DMS79 treated with DMSO at 0.1 percent for 48 hours (cell line): ENCODE measurements around the gene B4GAT1.
"Not testable (repeated sequence)": the region's sequence is repeated elsewhere in the genome, so short reads cannot be mapped to it uniquely, and the experiment has no call there.

ENCODE experiments used
- DNase-seq: peaks from one replicate; lab custom pipeline; 2025; lab: John Stamatoyannopoulos, UW

The B4GAT1 gene

DNA sequence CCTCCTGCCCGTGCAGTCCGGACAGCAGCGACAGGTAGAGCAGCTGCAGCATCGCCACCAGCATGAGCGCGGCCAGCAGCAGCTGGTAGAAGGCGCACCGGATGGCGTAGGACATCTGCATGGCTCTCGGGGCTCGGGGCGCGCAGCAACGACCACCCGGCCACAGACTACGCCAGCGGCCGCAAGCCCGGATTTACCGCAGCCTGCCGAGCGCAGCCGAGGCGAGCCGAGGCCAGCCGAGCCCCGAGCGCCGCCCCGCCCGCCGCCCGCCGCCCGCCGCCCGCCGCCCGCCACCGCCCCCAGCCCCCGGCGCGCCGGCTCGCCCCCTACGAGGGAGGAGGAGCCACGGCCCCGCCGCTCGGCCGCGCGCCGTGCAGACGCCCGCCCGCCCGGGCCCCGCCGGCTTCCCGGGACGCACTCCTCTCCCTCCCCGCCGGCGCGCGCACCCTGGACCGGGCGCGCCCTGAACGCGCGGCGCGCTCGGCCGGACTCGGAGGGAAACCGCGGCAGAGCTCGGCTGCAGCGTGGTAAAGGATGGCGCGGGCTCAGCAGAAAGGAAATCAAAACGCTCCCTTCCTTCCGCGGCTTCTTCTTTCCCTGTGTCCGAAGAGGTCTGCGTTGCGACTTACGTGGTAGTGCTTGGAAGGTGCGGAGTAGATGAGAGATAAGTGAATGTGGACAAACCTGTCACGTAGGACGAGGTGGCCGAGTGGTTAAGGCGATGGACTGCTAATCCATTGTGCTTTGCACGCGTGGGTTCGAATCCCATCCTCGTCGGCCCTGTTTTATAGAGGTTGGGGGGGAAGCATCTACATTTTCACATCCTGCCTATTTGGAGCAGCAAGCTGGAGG, at the start of gene B4GAT1:
TSS of gene B4GAT1 (minus strand) at position 205 of the 852 bp plus-strand sequence. CDS start at position 121, 84 bp downstream.
- peak; percentile 67 for DNase-seq

DNA sequence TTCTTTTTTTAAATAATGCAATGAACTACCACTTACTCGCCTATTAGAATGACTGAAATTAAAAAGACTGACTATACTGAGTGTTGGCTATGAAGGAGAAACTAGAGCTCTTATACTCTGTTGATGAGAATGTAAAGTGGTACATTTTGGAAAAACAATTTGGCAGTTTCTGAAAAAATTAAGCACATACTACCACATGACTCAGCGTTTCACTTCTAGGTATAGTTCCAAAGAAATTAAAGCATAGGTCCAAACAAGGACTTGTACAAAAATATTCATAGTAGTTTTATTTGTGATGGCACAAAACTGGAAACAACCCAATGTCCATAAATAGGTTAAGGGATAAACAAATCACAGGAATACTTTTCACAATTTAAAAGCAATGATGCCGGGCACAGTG, 46.5 kb upstream of the B4GAT1 start:
- DNase-seq = no peak

DNA sequence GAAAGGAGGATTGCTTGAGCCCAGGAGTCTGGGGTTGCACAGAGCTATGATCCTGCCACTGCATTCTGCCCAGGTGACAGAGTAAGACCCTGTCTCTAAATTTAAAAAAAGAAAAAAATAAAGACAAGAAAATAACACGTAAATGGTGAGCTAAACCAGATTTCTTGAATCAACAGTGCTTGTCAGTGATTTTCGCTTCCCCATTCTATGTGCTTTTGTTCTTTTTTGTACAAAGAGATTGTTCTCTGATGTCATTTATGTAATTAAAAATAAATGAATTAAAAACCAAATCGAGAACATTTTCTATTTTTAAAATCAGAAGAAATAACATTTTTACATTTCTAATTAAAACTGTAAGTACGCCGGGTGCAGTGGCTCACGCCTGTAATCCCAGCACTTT, 43.9 kb upstream of the B4GAT1 start:
- no peak for DNase-seq

GRCh38 chr11:66388780-66389386, 41.5 kb upstream of the B4GAT1 start:
- peak; percentile 49 for DNase-seq

DNA sequence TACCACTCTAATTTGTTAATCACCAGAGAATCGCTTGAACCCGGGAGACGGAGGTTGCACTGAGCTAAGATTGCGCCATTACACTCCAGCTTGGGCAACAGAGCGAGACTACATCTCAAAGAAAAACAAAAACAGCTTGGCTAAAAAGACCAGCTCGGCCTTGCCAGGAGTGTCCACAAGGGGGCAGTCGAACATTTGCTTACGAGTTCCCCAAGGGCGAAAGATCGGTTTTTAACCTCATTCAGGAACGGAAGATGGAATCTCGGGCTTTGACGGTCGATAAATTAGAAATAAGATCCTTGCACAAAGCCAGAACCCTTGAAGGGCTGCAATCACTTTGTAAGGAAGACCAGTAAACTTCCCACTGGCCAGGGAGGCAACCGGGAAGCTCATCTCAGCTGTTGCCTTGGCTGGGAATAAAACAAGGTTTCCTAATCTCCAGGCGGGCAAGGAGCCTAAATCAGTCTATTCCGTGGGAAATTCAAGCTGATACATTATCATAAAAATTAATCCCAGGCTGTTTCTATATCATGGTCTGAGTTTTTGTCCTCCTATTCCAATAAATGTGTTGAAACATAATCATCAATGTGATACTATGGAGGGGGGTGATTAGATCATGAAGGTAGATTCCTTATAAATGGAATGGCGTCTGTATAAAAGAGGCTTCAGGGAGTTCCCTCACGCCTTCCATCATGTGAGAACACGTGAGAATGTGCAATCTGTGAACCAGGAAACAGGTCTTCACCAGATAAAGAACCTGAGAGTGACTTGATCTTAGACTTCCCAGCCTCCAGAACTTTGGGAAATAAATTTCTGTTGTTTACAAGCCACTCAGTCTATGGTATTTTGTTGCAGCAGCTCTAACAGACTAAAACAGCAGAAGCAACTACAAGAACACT, 39.0 kb upstream of the B4GAT1 start:
- peak; percentile 90 for DNase-seq

GRCh38 chr11:66384316-66384715, 36.9 kb upstream of the B4GAT1 start:
- DNase-seq = not testable (repeated sequence)

- DNase-seq = not testable (repeated sequence)
These were observed 32.8 kb upstream of the B4GAT1 start for GRCh38 chr11:66380264-66380663.

DNA sequence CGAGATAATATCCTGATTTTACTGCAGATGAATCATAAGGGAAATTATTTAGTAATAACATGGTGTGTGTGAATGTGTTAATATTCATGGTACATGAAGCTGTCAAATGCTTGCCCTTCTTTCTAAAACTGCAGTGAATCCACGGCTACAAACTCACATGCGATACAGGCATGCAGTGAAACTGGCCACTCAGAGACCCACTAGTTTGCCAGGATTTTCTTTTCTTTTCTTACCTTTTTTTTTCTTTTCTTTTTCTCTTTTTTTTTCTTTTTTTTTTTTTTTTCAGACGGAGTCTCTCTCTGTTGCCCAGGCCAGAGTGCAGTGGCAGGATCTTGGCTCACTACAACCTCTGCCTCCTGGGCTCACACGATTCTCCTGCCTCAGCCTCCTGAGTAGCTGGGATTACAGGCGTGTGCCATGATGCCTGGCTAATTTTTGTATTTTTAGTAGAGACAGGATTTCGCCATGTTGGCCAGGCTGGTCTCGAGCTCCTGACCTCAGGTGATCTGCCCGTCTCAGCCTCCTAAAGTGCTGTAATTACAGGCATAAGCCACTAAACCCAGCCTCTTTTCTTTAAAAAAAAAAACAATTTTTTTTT, 26.4 kb upstream of the B4GAT1 start:
- DNase-seq = not testable (repeated sequence)

DNA sequence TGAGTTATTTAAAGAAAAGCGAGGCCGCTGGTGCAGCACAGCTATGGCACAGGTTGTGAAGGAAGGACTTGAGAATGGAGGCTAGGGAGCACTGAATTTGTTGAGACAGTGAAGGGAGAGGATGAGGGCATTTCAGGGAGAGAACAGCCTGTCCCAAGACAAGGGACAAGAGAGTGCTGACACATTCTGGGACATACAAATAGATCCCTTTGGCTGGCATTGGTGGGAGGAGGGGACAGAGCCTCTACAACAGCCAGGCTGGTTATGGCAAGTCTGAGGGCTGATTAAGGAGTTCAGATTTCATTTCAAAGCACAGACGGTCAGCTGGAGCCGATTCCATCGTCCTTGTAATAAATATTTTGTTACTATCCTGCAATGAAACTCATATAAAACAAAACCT, 25.8 kb upstream of the B4GAT1 start:
- DNase-seq = no peak

GRCh38 chr11:66371627-66372415, 24.4 kb upstream of the B4GAT1 start, which contains the start of gene SLC29A2:
Gene SLC29A2, minus strand, starts transcription at chr11:66371760. Its CDS starts 169 bp downstream, at chr11:66371591.
- peak; percentile 81 for DNase-seq

GRCh38 chr11:66369073-66369894, 21.9 kb upstream of the B4GAT1 start:
- no peak for DNase-seq

DNA sequence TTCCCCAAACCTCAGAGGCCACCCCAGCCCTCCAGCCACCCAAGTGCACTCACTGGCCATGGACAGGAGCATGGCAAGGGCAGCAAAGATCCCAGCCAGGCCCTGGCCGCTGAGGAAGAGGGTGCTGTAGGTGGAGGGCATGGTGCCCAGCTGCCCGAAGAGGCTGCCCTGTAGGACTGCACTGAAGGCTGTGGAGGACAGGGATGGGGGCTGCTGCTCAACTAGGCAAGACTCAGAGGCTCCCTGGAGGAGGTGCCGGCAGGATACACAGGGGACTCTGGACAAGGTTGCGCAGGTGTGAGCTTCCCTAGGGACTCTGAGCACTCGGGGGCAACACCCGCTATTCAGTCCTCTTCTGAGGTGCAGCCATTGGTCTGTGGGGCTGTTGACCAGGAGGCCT, 21.1 kb upstream of the B4GAT1 start:
- no peak for DNase-seq

DNA sequence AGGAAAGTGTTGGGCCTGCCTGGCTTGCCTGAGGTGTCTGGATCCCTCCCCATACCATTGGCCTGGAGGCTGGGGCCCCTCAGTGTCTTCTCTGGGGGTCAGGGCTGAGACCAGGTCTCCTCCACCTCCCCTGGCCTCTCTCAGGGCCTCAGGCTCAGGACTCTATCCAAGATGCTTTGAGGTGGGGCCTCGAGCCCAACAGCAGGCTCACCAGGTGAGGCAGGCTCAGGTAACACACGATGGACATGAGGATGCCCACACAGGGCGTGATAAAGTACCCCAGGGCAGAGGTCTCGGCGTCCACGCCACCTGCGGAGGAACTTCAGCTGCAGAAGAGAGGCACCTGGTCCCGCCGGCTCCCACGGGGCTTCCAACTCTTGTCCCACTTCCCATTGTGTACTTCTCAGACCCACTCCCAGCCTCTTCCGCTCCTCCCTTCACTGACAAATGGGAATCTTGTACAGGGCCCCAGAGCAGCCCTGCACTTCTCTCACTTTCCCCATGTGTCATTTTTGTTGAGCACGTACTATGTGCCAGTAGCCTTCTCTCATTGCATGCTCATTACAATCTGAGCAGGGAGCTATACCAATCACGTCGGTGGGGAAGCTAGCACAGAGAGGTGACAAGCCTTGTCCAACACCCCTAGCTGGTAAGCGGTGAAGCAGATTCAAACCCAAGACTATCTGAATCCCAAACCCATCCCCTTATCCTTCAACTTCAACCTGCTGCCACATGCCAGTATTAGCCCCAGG, 20.3 kb upstream of the B4GAT1 start:
- DNase-seq = no peak

DNA sequence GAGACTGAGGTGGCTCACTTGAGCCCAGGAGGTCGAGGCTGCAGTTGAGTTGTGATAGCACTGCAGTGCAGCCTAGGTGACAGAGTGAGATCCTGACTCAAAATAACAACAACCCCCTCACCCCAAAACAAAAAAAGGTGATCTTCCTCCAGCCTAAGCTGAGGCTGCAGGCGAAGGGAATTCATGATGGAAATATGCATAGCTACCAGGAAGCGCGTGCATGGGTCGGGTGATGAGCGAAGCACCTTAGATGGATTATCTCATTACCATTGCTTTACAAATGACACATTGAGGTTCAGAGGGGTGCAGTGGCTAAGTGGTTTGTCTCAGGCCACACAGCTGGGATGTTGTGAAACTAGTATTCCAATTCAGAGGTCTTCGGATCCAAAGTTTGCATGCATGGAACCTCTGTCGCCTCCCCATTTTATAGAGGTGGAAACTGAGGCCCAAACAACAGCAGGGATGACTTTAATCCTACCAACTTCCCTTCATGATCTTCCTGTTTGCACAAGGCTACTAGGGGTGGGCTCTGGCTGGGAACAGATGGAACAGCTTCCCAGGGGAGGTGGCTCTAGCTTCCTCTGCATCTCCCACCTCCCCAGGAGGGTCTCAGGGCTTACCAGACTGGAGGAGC, 19.5 kb upstream of the B4GAT1 start:
- no peak for DNase-seq

GRCh38 chr11:66365711-66366619, 18.5 kb upstream of the B4GAT1 start:
- no peak for DNase-seq

- DNase-seq = no peak
These were observed 17.7 kb upstream of the B4GAT1 start for GRCh38 chr11:66365166-66365565.

- DNase-seq = no peak
These were observed 16.5 kb upstream of the B4GAT1 start for GRCh38 chr11:66363805-66364535.
